Measurements from ENCODE around the gene ASIC2.
A peak's percentile ranks its signal among the peaks of the same experiment; 100 is the strongest.

The ASIC2 gene

DNA sequence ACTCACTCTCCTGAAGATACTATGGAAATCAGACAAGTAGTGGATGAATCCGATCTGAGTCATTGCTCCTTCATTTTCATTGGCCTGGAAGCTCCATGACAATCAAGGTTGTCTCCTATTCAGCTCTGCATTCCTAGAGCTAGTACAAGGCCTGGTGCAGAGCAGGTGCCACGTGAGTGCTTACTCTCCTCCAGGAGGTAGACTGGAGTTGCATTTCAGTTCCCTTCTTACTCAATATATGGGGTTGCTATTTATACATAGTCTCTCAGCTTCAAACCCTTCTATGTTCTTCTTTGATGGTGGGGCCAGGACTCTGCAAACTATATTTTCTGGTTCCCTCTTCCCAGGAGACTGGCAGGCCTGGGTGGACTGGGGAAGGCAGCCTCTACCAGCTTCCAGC, 148.3 kb downstream of the ASIC2 start:
- Histone ChIP-seq H3K36me3 (ENCODE audit: control insufficient read depth, insufficient read depth, low read length, severe bottlenecking) (no peaks in the 10 kb centered on the region), H3K9ac (ENCODE audit: low read length) (no peak overlapping the region), H3K4me1 (ENCODE audit: control insufficient read depth, insufficient read depth, low read length) (no peaks in the 10 kb centered on the region), H3K4me3 (ENCODE audit: low read length) (no peak overlapping the region), H3K27me3 (replicated peaks; ENCODE audit: control insufficient read depth, insufficient read depth, low read length) (peaks cover 37% of the 10 kb centered on the region), H3K9me3 (ENCODE audit: control insufficient read depth, low read length) (no peaks in the 10 kb centered on the region)
- no peak for DNase-seq (ENCODE audit: low read depth)

DNA sequence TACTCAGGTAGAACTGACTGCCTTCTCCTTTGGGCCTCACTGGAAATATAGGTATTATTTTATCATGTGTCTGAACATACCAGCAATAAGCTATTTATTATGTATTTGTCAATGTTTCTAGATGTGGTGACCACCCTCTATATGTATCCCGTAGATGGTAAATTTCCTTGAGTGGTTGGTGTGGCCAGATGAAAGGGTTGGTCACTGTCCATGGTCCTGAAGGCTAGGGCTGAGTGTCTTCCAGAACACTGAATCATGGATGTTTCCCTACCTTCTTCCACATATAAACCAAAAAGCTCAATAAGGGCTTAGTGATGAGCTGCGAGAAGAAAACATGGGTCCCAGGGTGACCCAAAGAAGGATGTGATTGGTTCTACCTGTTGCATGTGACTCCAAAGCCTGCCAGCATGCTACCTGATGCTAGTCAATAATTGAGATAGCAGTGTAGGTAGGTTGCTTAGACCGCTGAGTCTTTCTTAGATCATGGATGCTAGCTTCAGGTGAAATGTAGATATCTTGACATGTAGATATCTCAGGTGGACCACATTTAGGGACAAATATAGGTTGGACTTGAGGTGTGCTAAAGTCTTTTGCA, 150.3 kb downstream of the ASIC2 start:
- no peaks in the 10 kb centered on the region for H3K36me3 ChIP-seq (ENCODE audit: control insufficient read depth, insufficient read depth, low read length, severe bottlenecking)
- peak; percentile 2 for DNase-seq (ENCODE audit: low read depth)
- H3K27me3 ChIP-seq (replicated peaks; ENCODE audit: control insufficient read depth, insufficient read depth, low read length): peaks cover 47% of the 10 kb centered on the region
- no peaks in the 10 kb centered on the region for H3K4me1 ChIP-seq (ENCODE audit: control insufficient read depth, insufficient read depth, low read length)
- no peak overlapping the region for H3K9ac ChIP-seq (ENCODE audit: low read length)
- H3K9me3 ChIP-seq (ENCODE audit: control insufficient read depth, low read length): no peaks in the 10 kb centered on the region
- no peak overlapping the region for H3K4me3 ChIP-seq (ENCODE audit: low read length)

DNA sequence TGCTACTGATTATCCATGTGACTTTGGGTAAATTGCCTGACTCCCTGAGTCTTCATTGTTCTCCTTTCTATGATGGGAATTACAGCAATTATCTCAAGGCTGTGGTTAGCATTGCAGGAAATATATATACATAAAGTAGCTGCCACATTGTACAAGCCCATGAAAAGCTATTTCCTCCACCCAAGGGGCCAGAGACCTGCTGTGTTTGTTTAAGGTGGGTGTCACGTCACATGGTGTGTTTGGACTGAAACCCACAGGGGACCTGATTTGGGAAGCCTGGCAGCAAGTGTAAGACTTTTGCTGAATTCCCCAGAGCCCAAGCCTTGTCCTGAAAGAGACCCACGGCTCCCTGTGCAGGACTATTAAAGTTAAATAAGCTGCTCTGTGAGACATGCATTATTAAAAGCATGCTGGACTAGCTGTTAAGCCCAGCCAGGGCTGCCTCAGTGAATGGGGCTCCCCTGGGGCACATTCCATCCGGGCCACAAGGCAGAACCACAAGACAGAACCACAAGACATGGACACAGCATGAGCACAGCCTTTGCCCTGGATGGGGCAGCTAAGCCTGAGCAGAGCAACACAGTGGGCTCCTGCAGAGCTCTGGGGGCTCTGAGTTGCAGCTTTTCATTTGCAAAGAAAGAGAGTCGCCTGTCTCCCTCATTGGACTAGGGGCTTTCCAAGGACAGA, 152.5 kb downstream of the ASIC2 start:
- H3K36me3 ChIP-seq (ENCODE audit: control insufficient read depth, insufficient read depth, low read length, severe bottlenecking): no peaks in the 10 kb centered on the region
- H3K9me3 ChIP-seq (ENCODE audit: control insufficient read depth, low read length): no peaks in the 10 kb centered on the region
- H3K9ac ChIP-seq (ENCODE audit: low read length): no peak overlapping the region
- no peaks in the 10 kb centered on the region for H3K4me1 ChIP-seq (ENCODE audit: control insufficient read depth, insufficient read depth, low read length)
- no peak for DNase-seq (ENCODE audit: low read depth)
- H3K27me3 ChIP-seq (replicated peaks; ENCODE audit: control insufficient read depth, insufficient read depth, low read length): peaks cover 55% of the 10 kb centered on the region
- H3K4me3 ChIP-seq (ENCODE audit: low read length): no peak overlapping the region

DNA sequence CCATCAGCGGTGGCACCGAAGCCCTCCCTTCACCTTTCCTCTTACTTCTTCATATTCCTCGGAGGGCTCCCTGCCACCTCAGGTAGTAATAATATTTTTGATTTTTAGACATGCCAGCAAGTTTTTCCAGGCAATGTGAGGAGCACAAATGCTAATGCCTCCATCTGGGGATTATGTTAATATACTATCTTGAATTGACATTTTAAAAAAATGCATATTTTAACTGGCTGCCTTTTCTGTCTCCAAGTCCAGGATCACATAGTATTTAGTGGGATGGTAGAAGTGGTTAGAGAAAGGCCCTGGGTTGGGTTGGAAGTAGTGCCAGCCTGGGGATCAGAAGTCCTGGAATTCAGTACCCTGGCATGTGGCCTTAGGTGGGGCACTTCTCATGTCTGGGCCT, 154.5 kb downstream of the ASIC2 start:
- Histone ChIP-seq H3K9me3 (ENCODE audit: control insufficient read depth, low read length) (no peaks in the 10 kb centered on the region), H3K4me3 (ENCODE audit: low read length) (no peak overlapping the region), H3K36me3 (ENCODE audit: control insufficient read depth, insufficient read depth, low read length, severe bottlenecking) (no peaks in the 10 kb centered on the region), H3K9ac (ENCODE audit: low read length) (no peak overlapping the region), H3K27me3 (replicated peaks; ENCODE audit: control insufficient read depth, insufficient read depth, low read length) (peaks cover 61% of the 10 kb centered on the region), H3K4me1 (ENCODE audit: control insufficient read depth, insufficient read depth, low read length) (no peaks in the 10 kb centered on the region)
- DNase-seq (ENCODE audit: low read depth): no peak

DNA sequence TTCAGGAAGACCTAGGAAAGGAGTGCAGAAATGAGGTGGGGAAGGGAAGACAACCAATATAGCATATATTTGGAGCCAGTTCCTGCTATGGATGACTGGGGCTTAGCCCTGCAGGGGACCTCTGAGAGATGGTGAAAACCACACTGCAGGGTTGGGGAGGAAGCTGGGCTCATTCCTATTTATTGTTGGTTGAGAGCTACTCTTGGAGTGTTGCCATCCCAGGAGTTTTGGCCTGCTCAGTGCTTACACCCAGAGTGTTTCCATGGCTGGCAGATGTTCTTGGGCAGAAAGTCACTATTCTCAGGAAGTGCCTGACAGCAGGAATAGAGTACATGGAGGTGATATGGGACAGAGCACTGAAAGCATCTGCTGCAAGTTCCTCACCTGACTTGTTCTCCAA, 155.7 kb downstream of the ASIC2 start:
- Histone ChIP-seq H3K36me3 (ENCODE audit: control insufficient read depth, insufficient read depth, low read length, severe bottlenecking) (no peaks in the 10 kb centered on the region), H3K4me3 (ENCODE audit: low read length) (no peak overlapping the region), H3K9me3 (ENCODE audit: control insufficient read depth, low read length) (no peaks in the 10 kb centered on the region), H3K27me3 (replicated peaks; ENCODE audit: control insufficient read depth, insufficient read depth, low read length) (peaks cover 71% of the 10 kb centered on the region), H3K9ac (ENCODE audit: low read length) (no peak overlapping the region), H3K4me1 (ENCODE audit: control insufficient read depth, insufficient read depth, low read length) (no peaks in the 10 kb centered on the region)
- DNase-seq (ENCODE audit: low read depth): no peak

DNA sequence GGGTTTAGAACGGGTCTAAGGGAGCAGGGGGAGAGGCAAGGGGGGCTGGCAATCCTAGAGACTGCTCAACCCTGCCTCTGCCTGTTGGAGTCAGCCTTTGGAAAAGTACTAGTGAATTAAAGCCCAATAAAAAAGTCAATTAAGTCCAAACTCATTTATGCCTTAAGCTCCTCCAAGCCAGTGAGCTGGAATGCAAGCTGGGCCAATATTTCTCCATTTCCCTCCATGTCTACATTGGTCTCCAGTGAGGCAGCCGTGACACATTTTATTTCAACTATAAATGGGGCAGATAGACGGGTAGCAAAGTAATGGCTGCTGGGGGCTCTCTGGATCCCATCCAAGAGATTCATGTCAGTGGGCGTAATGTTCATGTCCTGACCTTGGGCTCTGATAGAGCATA, 157.4 kb downstream of the ASIC2 start:
- Histone ChIP-seq H3K9ac (ENCODE audit: low read length) (no peak overlapping the region), H3K9me3 (ENCODE audit: control insufficient read depth, low read length) (no peaks in the 10 kb centered on the region), H3K36me3 (ENCODE audit: control insufficient read depth, insufficient read depth, low read length, severe bottlenecking) (no peaks in the 10 kb centered on the region), H3K4me3 (ENCODE audit: low read length) (no peak overlapping the region), H3K4me1 (ENCODE audit: control insufficient read depth, insufficient read depth, low read length) (no peaks in the 10 kb centered on the region), H3K27me3 (replicated peaks; ENCODE audit: control insufficient read depth, insufficient read depth, low read length) (peaks cover 68% of the 10 kb centered on the region)
- no peak for DNase-seq (ENCODE audit: low read depth)

DNA sequence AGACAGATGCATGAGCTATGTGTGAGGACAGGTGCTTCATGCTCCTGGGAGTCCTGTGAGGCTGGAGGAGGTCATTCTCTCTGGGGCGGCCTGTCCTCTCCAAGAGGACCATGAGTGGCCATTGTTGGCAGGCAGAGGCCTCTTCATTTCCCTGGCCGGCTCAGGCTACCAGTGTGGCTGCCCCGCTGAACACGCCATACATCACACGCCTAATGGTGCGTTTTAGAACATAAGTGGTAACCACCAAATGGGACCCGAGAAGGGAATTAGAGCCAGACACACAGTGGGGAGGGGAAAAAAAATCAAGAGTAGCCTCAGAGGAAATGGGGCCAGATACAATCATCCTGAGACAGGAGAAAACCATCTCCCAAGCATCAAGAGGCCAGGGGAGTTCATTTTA, 161.5 kb downstream of the ASIC2 start:
- DNase-seq (ENCODE audit: low read depth): no peak
- no peaks in the 10 kb centered on the region for H3K4me1 ChIP-seq (ENCODE audit: control insufficient read depth, insufficient read depth, low read length)
- no peak overlapping the region for H3K9ac ChIP-seq (ENCODE audit: low read length)
- H3K9me3 ChIP-seq (ENCODE audit: control insufficient read depth, low read length): no peaks in the 10 kb centered on the region
- H3K4me3 ChIP-seq (ENCODE audit: low read length): no peak overlapping the region
- H3K27me3 ChIP-seq (replicated peaks; ENCODE audit: control insufficient read depth, insufficient read depth, low read length): peaks cover 51% of the 10 kb centered on the region
- H3K36me3 ChIP-seq (ENCODE audit: control insufficient read depth, insufficient read depth, low read length, severe bottlenecking): no peaks in the 10 kb centered on the region

DNA sequence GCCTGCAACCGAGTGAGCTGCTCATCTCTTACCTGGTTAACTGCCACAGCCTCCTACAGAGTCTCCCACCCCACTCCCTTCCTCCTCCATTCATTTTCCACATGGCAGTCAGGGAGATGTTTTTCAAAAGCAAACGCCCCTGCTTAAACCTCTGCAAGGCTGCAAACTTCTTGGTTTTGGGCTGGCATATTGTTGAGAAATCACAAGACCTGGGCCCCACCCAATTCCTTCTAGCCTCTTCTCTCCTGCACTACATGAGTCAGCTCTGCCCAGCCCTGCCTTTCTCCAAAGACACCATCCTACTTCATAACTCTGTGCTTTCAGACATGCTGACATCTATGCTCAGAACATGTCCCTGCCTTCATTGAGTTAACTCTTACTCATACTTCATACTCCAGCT, 165.4 kb downstream of the ASIC2 start:
- Histone ChIP-seq H3K4me1 (ENCODE audit: control insufficient read depth, insufficient read depth, low read length) (peaks cover 5% of the 10 kb centered on the region), H3K4me3 (ENCODE audit: low read length) (no peak overlapping the region), H3K9me3 (ENCODE audit: control insufficient read depth, low read length) (no peaks in the 10 kb centered on the region), H3K9ac (ENCODE audit: low read length) (no peak overlapping the region), H3K36me3 (ENCODE audit: control insufficient read depth, insufficient read depth, low read length, severe bottlenecking) (no peaks in the 10 kb centered on the region), H3K27me3 (replicated peaks; ENCODE audit: control insufficient read depth, insufficient read depth, low read length) (peaks cover 31% of the 10 kb centered on the region)
- no peak for DNase-seq (ENCODE audit: low read depth)

DNA sequence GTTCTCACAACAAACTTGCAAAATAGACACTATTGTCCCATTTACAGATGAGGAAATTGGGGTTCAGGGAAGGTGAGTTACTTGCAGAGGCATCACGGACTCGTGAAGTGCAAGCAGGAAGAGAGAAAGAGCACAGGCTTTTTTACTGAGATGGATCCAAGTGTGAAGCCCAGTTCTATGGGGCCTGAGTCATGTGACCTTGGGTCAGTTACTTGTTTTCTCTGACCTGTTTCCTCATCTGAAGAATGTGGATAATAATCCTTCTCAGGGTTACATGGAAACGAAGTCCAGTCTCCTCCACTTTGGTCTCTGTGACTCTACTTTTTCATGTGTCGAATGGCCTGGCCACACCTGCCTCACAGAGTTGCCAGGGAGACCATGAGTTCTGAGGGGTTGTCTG, 167.0 kb downstream of the ASIC2 start:
- peaks cover 36% of the 10 kb centered on the region for H3K27me3 ChIP-seq (replicated peaks; ENCODE audit: control insufficient read depth, insufficient read depth, low read length)
- peaks cover 5% of the 10 kb centered on the region for H3K4me1 ChIP-seq (ENCODE audit: control insufficient read depth, insufficient read depth, low read length)
- H3K9ac ChIP-seq (ENCODE audit: low read length): no peak overlapping the region
- no peaks in the 10 kb centered on the region for H3K36me3 ChIP-seq (ENCODE audit: control insufficient read depth, insufficient read depth, low read length, severe bottlenecking)
- H3K4me3 ChIP-seq (ENCODE audit: low read length): no peak overlapping the region
- no peak for DNase-seq (ENCODE audit: low read depth)
- H3K9me3 ChIP-seq (ENCODE audit: control insufficient read depth, low read length): no peaks in the 10 kb centered on the region

DNA sequence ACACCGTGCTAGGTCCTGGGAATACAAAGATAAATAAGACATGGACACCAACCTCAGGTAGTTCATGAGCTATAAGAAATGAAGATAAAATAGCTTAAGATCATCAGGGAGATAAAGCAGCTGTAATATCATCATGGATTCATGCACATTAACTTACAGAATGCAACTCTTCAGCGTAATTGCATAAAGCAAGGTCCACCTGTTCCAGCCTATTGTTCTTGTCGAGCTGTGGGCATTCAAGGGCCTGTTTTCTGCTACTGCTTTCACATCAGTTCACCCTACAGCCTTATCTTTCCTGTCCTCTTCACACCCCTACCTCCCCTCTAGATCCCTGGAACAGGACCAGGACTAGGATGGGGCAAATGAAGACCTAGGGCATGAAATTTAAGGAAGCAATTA, 167.5 kb downstream of the ASIC2 start:
- no peak overlapping the region for H3K4me3 ChIP-seq (ENCODE audit: low read length)
- H3K27me3 ChIP-seq (replicated peaks; ENCODE audit: control insufficient read depth, insufficient read depth, low read length): peaks cover 42% of the 10 kb centered on the region
- H3K4me1 ChIP-seq (ENCODE audit: control insufficient read depth, insufficient read depth, low read length): peaks cover 5% of the 10 kb centered on the region
- H3K9me3 ChIP-seq (ENCODE audit: control insufficient read depth, low read length): no peaks in the 10 kb centered on the region
- no peaks in the 10 kb centered on the region for H3K36me3 ChIP-seq (ENCODE audit: control insufficient read depth, insufficient read depth, low read length, severe bottlenecking)
- no peak for DNase-seq (ENCODE audit: low read depth)
- no peak overlapping the region for H3K9ac ChIP-seq (ENCODE audit: low read length)

DNA sequence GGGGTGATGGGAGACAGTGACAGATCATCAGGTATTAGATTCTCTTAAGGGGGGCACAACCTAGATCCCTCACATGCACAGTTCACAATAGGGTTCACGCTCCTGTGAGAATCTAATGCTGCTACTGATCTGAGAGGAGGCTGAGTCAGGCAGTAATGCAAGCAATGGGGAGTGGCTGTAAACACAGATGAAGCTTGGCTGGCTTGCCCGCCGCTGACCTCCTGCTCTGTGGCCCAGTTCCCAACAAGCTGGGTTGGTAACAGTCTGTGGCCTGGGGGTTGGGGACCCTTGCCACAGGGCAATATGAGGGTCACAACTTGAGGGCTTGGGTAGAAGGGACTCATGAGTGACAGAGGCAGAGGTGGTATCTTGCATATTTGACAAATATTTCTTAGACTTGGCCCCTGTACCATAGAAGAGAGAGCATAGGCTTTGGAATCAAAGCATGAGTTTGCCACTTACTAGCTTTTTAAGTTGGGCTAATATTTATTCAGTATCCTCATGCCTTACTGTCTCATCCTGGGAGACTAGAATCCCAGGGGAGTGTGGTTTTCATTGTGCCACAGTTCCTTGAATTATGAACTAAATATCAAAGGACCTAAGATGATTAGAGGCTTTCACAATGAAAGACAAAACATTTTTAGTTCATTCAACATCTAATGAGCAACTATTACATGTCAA, 168.1 kb downstream of the ASIC2 start:
- H3K4me3 ChIP-seq (ENCODE audit: low read length): no peak overlapping the region
- H3K36me3 ChIP-seq (ENCODE audit: control insufficient read depth, insufficient read depth, low read length, severe bottlenecking): no peaks in the 10 kb centered on the region
- peaks cover 5% of the 10 kb centered on the region for H3K4me1 ChIP-seq (ENCODE audit: control insufficient read depth, insufficient read depth, low read length)
- no peak for DNase-seq (ENCODE audit: low read depth)
- H3K9ac ChIP-seq (ENCODE audit: low read length): no peak overlapping the region
- peaks cover 42% of the 10 kb centered on the region for H3K27me3 ChIP-seq (replicated peaks; ENCODE audit: control insufficient read depth, insufficient read depth, low read length)
- H3K9me3 ChIP-seq (ENCODE audit: control insufficient read depth, low read length): no peaks in the 10 kb centered on the region

Measured in adipocyte (in vitro differentiated cells).